SH-SY5Y (cell line): Measurements from ENCODE around the gene CENPQ.

ENCODE experiments used
- GATA2 ChIP-seq: IDR thresholded peaks from 2 replicates; pipeline ENCODE4 v1.6.1; 2011; ENCODE audit warnings: mild to moderate bottlenecking, low read depth, low read length
- GATA3 ChIP-seq: IDR thresholded peaks from 2 replicates; pipeline ENCODE4 v1.6.1; 2011; ENCODE audit warnings: low read depth, mild to moderate bottlenecking, low read length, moderate library complexity

GRCh38 chr6:49509342-49509741 lies 46.2 kb downstream of the CENPQ start:
- TF ChIP-seq GATA2 (no peak), GATA3 (no peak)
